SK-N-MC (cell line): ENCODE data around the gene M6PR.
"Not testable (repeated sequence)": the region's sequence is repeated elsewhere in the genome, so short reads cannot be mapped to it uniquely, and the experiment has no call there.

ENCODE experiments used
- EZH2 ChIP-seq: fragments of 200-600 bp; sonication (generic); IDR thresholded peaks from one replicate; pipeline ENCODE4 v1.6.1; 2017; ENCODE audit warnings: antibody characterized with exemption
- POLR2AphosphoS5 ChIP-seq: IDR thresholded peaks from 2 replicates; pipeline ENCODE4 v1.6.1; 2012; ENCODE audit warnings: mild to moderate bottlenecking, low read depth, low read length, borderline replicate concordance

- not testable (repeated sequence) for TF ChIP-seq POLR2AphosphoS5, EZH2
Observed at GRCh38 chr12:8902703-8903102, 46.7 kb downstream of the M6PR start.
